ENCODE measurements around the gene ADGRB3. TPM values are rescaled to one million over a fixed set of nuclear protein-coding genes. Genes with fewer than 3 reads are reported as not detected.

ADGRB3 gene
- total RNA-seq, 1 donor from 2014 or later: 3.5 TPM

GRCh38 chr6:68728159-68728979 lies 93.3 kb downstream of the ADGRB3 start:
- ATAC-seq: no peak
- DNase-seq: no peak
- H3K4me1 ChIP-seq: no peaks in the 10 kb centered on the region

GRCh38 chr6:68729377-68729903 lies 94.4 kb downstream of the ADGRB3 start:
- TF ChIP-seq, protein P1, sequence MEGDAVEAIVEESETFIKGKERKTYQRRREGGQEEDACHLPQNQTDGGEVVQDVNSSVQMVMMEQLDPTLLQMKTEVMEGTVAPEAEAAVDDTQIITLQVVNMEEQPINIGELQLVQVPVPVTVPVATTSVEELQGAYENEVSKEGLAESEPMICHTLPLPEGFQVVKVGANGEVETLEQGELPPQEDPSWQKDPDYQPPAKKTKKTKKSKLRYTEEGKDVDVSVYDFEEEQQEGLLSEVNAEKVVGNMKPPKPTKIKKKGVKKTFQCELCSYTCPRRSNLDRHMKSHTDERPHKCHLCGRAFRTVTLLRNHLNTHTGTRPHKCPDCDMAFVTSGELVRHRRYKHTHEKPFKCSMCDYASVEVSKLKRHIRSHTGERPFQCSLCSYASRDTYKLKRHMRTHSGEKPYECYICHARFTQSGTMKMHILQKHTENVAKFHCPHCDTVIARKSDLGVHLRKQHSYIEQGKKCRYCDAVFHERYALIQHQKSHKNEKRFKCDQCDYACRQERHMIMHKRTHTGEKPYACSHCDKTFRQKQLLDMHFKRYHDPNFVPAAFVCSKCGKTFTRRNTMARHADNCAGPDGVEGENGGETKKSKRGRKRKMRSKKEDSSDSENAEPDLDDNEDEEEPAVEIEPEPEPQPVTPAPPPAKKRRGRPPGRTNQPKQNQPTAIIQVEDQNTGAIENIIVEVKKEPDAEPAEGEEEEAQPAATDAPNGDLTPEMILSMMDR (IDR thresholded peaks at IDR 0.05): no peak
- no peaks in the 10 kb centered on the region for H3K4me1 ChIP-seq
- no peak overlapping the region for H3K4me3 ChIP-seq
- ATAC-seq (no peak), DNase-seq (no peak)
- H3K27me3 ChIP-seq: no peaks in the 10 kb centered on the region
- no peaks in the 10 kb centered on the region for H3K36me3 ChIP-seq
- no peak overlapping the region for H3K27ac ChIP-seq
- intact Hi-C loops (cut with DNase I): no loop called here
- H3K9me3 ChIP-seq: no peaks in the 10 kb centered on the region

More at GRCh38 chr6:68728159-68728979, 93.3 kb downstream of the ADGRB3 start:
- H3K36me3 ChIP-seq: no peaks in the 10 kb centered on the region
- TF ChIP-seq, protein P1 (IDR thresholded peaks at IDR 0.05): no peak
- no peaks in the 10 kb centered on the region for H3K27me3 ChIP-seq
- no peak overlapping the region for H3K4me3 ChIP-seq
- H3K27ac ChIP-seq: no peak overlapping the region
- intact Hi-C loops (cut with DNase I): no loop called here
- H3K9me3 ChIP-seq: no peaks in the 10 kb centered on the region

DNA sequence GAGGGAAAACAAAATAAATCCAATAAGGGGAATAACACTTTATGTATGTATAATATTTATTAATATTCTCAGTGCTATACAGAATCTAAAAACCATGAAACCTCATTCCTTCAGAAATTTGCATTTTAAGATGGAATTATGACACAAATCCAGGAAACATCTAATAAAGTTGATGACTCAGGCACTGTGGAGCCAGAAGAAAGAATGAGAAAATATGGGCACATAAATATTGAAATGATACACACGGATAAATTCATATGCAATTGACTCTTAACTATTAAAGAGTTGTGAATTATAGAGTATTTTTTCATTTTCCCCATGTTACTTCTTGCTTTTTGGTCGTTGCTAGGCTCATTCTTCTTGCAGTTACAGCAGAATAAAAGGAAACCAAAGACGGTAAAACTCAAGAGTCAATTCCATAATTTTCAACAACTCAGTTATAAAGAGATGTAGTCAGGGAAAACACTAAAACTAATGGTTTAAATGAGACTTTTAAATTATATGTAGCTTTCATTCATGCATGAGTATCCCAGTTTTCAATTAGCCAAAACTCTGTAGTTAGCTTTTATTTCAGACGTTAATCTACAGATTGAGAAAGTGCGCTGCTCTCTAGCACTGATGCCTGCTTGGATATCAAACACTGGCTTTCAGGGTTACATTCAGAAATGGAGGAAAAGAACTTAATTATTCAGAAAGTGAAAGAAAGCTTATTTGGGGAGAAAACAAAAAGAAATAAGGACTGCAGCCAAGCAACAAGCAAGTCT lies 95.4 kb downstream of the ADGRB3 start:
- no peaks in the 10 kb centered on the region for H3K4me1 ChIP-seq
- no peak overlapping the region for H3K4me3 ChIP-seq
- no peak for DNase-seq
- no peaks in the 10 kb centered on the region for H3K27me3 ChIP-seq
- no peaks in the 10 kb centered on the region for H3K36me3 ChIP-seq
- TF ChIP-seq, protein P1 (IDR thresholded peaks at IDR 0.05): no peak
- intact Hi-C loops (cut with DNase I): no loop called here
- ATAC-seq: no peak
- no peaks in the 10 kb centered on the region for H3K9me3 ChIP-seq
- no peak overlapping the region for H3K27ac ChIP-seq

GRCh38 chr6:68732423-68732822 lies 97.3 kb downstream of the ADGRB3 start:
- TF ChIP-seq, protein P1 (IDR thresholded peaks at IDR 0.05): no peak
- no peak overlapping the region for H3K27ac ChIP-seq

DNA sequence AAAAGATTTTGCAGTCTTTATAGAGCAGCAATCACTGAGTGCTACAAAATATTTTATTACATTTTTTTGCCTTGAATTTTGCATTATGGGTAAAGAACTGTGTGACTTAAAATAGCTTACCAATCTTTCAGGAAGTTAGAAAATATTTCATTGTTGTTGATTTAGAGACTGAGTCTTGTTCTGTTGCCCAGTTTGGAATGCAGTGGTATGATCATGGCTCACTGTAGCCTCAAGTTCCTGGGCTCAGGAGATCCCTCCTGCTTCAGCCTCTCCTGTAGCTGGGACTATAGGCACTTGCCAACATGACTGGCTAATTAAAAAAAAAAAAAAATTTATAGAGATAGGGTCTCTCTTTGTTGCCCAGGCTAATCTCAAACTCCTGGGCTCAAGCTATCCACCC lies 100.8 kb downstream of the ADGRB3 start:
- intact Hi-C loops (cut with DNase I): no loop called here
- DNase-seq (no peak), ATAC-seq (no peak)
- Histone ChIP-seq H3K9me3 (no peaks in the 10 kb centered on the region), H3K27me3 (no peaks in the 10 kb centered on the region), H3K4me1 (no peaks in the 10 kb centered on the region), H3K4me3 (no peak overlapping the region), H3K27ac (no peak overlapping the region), H3K36me3 (no peaks in the 10 kb centered on the region)
- TF ChIP-seq, protein P1 (IDR thresholded peaks at IDR 0.05): no peak

More at GRCh38 chr6:68732423-68732822, 97.3 kb downstream of the ADGRB3 start:
- Histone ChIP-seq H3K27me3 (no peaks in the 10 kb centered on the region), H3K4me1 (no peaks in the 10 kb centered on the region), H3K9me3 (no peaks in the 10 kb centered on the region), H3K4me3 (no peak overlapping the region), H3K36me3 (no peaks in the 10 kb centered on the region)
- intact Hi-C loops (cut with DNase I): no loop called here
- ATAC-seq (no peak), DNase-seq (no peak)

Measured in upper lobe of right lung (tissue), 1 donor.